ACC112 (cell line): Measurements from ENCODE around the gene KRT6B.
"Not testable (repeated sequence)": the region's sequence is repeated elsewhere in the genome, so short reads cannot be mapped to it uniquely, and the experiment has no call there.

Experiments used
- H2AFZ ChIP-seq: fragments of 200-600 bp; sonication (generic); one replicate; pipeline ENCODE4 v1.6.0; 2017; ENCODE audit warnings: antibody characterized with exemption, low read length; ENCODE audit not compliant: unreplicated experiment
- H3K27ac ChIP-seq: fragments of 200-600 bp; sonication (generic); 2 replicates; pipeline ENCODE4 v1.5.1; 2014; ENCODE audit warnings: low read depth, mild to moderate bottlenecking, antibody characterized with exemption, low read length, moderate library complexity
- H3K27me3 ChIP-seq: fragments of 200-600 bp; sonication (generic); 2 replicates; pipeline ENCODE4 v1.6.1; 2014; ENCODE audit warnings: mild to moderate bottlenecking, antibody characterized with exemption, low read length, moderate library complexity, mixed read lengths; ENCODE audit not compliant: insufficient read depth
- H3K36me3 ChIP-seq: fragments of 200-600 bp; sonication (generic); 2 replicates; pipeline ENCODE4 v1.6.1; 2016; ENCODE audit warnings: mild to moderate bottlenecking, antibody characterized with exemption, low read length, moderate library complexity, mixed read lengths; ENCODE audit not compliant: insufficient read depth
- H3K4me1 ChIP-seq: fragments of 200-600 bp; sonication (generic); one replicate; pipeline ENCODE4 v1.6.1; 2016; ENCODE audit warnings: low read length, mixed read lengths; ENCODE audit not compliant: insufficient read depth, unreplicated experiment, control insufficient read depth
- H3K4me3 ChIP-seq: fragments of 200-600 bp; sonication (generic); 2 replicates; pipeline ENCODE4 v1.5.1; 2014; ENCODE audit warnings: mild to moderate bottlenecking, low read depth, low read length
- H3K79me2 ChIP-seq: fragments of 200-600 bp; sonication (generic); one replicate; pipeline ENCODE4 v1.6.0; 2016; ENCODE audit warnings: low read length; ENCODE audit not compliant: control insufficient read depth, unreplicated experiment, insufficient read depth

The KRT6B gene

DNA sequence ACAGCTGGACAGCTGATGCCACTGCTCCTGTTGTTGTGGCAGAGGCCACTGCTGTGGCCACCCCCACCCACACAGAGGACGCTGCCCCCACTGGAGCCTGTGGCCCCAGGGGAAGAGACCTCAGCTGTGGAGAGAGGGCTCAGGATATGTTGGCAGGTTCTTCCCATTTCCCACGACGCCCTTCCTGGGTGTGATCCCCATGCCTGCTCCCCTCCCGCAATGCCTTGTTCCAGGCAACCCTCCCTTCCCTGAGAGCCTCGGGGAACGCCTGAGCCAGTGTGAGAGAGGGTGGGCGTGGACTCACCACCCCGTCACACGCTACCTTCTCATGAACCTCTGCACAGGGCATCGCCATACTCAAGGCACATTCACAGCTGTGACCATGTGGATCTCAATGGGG, 40.1 kb downstream of the KRT6B start:
- Histone ChIP-seq H3K79me2 (no peaks in the 10 kb centered on the region), H2AFZ (no peak overlapping the region), H3K36me3 (no peaks in the 10 kb centered on the region), H3K4me1 (peaks cover 15% of the 10 kb centered on the region), H3K4me3 (no peak overlapping the region), H3K27ac (no peak overlapping the region), H3K27me3 (no peaks in the 10 kb centered on the region)

DNA sequence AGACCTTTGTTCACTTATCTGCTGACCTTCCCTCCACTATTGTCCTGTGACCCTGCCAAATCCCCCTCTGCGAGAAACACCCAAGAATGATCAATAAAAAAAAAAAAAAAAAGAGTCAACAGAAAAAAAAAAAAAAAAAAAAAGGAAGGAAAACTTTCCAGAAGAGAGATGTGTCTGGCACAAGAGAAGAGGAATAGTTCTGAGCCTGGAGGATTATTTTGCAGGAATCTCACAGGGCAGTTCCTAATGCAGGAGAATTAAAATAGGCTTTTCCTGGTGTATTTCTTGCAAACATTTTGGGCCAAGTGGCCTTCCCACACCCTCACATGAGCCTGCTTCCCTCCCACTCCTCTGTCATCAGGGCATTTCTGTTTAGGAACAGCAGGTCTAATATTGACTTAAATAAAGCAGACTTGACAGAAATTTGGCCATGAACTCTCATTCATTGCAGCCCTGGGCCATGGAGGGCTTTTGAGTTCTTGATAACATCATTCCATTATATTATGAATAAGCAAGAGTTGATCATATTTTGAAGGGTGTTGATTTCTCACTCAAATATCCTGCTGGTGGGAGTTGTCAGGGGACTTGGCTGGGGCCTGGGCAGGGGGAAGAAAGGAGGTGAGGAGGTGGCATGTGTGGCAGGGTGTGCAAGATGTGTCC, 41.2 kb downstream of the KRT6B start:
- not testable (repeated sequence) for H3K27me3 ChIP-seq, H3K4me3 ChIP-seq, H2AFZ ChIP-seq

DNA sequence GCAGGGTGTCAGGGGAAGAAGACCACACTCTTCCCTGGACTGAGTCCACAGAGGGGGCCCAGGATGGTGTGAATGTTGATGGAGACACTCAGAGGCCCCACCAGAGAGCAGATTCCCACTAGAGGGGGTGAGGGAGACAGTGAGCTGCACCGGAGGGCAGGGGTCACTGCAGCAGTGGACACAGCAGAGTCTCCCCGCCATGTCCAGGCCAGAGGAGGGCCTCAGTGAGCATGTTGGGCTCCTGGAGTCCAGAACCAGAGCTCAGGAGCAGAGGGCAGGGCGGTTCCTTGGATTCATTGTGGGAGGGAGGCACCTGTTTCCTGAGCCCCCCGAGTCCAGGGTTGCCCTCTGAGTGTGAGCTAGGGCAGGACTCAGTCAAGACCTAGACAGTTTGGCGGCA, 44.0 kb downstream of the KRT6B start:
- Histone ChIP-seq H3K4me1 (no peaks in the 10 kb centered on the region), H3K27me3 (no peaks in the 10 kb centered on the region), H3K27ac (no peak overlapping the region), H3K79me2 (no peaks in the 10 kb centered on the region), H2AFZ (no peak overlapping the region), H3K4me3 (no peak overlapping the region), H3K36me3 (no peaks in the 10 kb centered on the region)

More for the DNA sequence above, 41.2 kb downstream of the KRT6B start:
- H3K27ac ChIP-seq, H3K4me1 ChIP-seq, H3K36me3 ChIP-seq, H3K79me2 ChIP-seq: not testable (repeated sequence)

DNA sequence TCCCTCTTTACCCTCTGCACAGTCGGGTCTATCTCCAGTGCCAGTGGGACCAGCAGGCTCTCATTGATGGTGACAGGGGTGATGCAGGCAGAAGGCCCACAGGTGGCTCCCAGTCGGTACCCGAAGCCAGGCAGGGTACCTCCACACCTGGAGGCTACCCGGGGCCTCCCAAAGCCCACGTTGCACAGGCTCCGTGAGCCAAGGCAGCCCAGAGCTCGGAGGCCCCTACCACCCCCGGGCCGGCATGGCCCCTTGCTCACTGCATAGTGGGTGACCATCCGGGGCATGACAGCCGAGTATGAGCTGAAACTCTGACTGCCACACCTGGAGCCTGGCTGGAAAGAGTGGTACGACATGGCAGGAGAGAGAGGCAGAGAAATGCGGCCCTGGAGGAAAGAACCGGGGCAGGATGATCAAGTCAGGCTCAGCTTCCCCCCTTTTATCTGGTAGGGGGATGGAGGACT, 46.0 kb downstream of the KRT6B start, which contains the start of gene KRT82:
TSS of gene KRT82 (minus strand) at position 414 of the 464 bp plus-strand sequence. CDS start at position 356, 58 bp downstream.
- H3K27me3 ChIP-seq = no peaks in the 10 kb centered on the region
- H3K27ac ChIP-seq = no peak within 1 kb of the TSS
- no peaks in the 10 kb centered on the region for H3K79me2 ChIP-seq
- no peak within 1 kb of the TSS for H2AFZ ChIP-seq
- no peaks in the 10 kb centered on the region for H3K36me3 ChIP-seq
- H3K4me1 ChIP-seq = no peaks in the 10 kb centered on the region
- no peak within 1 kb of the TSS for H3K4me3 ChIP-seq

DNA sequence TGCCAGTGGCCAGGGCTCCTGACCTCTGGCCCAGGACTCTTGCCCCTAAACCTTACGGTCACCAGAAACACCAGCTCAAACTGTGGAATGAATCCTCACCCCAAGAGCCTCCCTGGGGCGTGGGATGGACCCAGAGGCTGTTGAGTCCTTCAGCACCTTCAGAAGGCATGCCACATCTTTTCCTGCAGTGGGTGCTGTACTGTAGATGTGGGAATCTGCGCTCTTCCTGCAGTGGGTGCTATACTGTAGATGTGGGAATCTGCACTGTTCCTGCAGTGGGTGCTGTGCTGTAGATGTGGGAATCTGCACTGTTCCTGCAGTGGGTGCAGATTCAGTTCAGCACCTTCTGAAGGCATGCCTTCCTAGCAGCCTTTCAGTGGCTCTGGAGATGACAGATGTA, 47.0 kb downstream of the KRT6B start:
- Histone ChIP-seq H3K4me3 (no peak overlapping the region), H3K27me3 (no peaks in the 10 kb centered on the region), H3K27ac (no peak overlapping the region), H3K4me1 (no peaks in the 10 kb centered on the region), H3K36me3 (no peaks in the 10 kb centered on the region), H2AFZ (no peak overlapping the region), H3K79me2 (no peaks in the 10 kb centered on the region)

DNA sequence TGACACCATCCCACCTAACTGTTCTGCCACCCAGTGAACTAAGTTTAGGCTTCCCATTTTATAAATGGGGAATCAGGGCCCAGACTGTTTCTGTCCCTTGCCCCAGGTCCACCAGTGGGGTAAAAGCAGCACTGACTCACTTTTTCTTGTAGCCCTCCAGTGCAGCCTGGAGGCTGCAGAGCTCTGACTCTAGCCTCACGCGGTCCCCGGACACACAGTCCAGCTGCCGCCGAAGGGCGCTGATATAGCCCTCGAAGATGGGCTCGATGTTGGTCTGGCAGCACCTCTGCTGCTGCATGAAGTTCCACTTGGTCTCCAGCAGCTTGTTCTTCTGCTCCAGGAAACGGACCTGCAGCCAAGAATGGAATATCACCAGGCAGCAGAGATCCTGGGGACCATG, 48.4 kb downstream of the KRT6B start:
- Histone ChIP-seq H2AFZ (no peak overlapping the region), H3K27me3 (no peaks in the 10 kb centered on the region), H3K4me1 (no peaks in the 10 kb centered on the region), H3K4me3 (no peak overlapping the region), H3K36me3 (no peaks in the 10 kb centered on the region), H3K79me2 (no peaks in the 10 kb centered on the region), H3K27ac (no peak overlapping the region)

DNA sequence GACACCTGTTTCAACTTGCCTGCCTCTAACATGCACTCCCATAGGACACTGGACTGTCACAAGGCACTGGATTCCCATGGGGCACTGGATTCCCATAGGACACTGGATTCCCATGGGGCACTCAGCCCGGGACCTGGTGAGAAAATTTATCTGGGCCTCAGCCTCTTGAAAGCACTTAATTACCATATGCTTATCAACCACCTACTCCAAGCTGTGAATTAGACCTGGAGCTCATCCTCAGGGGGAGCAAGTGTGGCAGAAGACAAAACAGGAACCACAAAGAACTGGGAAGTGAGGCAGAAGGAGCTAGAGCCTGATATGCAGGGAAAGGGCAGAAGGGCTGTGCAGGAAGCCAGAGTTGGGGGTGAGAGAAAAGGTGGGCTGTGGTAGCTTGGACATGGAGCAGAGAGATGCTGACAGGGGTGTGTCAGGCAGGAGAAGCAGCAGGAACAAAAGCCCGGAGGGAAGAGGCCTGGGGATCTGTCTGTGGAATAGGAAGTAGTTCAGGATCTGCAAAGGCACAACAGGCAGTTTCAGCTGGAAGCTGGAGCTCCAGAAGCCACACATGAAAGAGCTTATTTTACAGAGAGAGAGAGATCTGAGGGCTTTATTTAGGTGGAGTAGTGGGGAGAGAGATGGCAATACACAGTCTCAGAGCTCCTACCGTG, 48.9 kb downstream of the KRT6B start:
- Histone ChIP-seq H3K4me3 (no peak overlapping the region), H2AFZ (no peak overlapping the region), H3K27ac (no peak overlapping the region), H3K36me3 (no peaks in the 10 kb centered on the region), H3K4me1 (no peaks in the 10 kb centered on the region), H3K27me3 (no peaks in the 10 kb centered on the region), H3K79me2 (no peaks in the 10 kb centered on the region)

DNA sequence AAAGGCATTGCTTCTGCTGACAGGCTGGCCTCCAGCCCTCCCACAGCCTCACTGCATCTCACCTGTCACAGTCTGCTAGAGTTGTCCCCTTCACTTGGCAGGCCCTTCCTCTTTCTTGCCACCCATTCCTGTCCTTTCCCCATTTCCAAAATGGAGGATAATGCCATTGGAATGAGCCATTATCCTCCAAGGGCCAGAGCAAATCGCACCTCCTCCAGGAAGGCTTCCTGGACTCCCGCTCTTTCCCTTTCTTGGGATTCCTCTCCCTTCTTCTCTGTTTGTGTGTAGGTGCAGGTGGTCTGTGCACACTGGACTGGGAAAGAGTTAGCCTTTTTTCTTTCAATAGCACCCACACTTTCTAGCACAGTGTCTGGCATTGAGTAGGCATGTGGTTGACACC, 49.6 kb downstream of the KRT6B start:
- Histone ChIP-seq H2AFZ (no peak overlapping the region), H3K27me3 (no peaks in the 10 kb centered on the region), H3K79me2 (no peaks in the 10 kb centered on the region), H3K4me3 (no peak overlapping the region), H3K4me1 (no peaks in the 10 kb centered on the region), H3K36me3 (no peaks in the 10 kb centered on the region), H3K27ac (no peak overlapping the region)

DNA sequence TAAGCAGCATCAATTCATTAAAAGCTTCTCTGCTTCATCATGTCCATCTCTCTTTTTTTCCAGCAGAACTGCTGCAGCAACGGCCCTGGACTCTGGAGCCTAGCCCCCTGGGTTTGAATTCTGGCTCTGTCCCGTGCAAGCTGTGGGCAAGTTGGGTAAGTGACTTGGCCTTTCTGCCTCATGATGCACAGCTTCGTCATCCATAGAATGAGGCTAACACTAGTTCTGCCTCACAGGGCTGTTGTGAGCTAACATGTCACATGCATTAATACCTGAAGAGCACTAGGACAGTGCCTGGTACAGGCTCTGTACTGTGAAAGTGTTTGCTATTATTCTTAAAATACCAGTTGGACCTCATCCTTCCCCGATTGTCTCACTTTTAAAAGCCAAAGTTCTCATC, 50.0 kb downstream of the KRT6B start:
- H3K79me2 ChIP-seq = no peaks in the 10 kb centered on the region
- H3K27me3 ChIP-seq = no peaks in the 10 kb centered on the region

DNA sequence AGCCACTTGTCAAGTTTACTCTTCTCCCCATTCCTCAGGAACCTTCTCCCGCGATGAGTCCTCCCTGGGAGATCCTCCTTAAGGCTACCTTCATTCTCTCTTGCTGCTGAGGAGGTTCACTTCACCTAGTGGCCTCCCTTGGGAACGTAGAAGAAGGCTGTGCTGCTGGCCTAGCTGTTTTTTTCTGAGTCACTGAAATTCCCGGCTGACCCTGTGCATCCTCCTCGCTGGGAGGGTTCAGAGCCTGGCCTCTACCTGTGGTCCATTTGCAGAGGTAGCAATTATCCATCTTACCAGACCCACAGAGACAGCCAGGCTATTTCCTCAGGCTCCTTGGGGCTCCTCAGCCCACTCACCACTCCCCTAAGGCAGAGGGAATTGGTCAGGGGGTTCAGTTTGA, 50.4 kb downstream of the KRT6B start:
- no peaks in the 10 kb centered on the region for H3K36me3 ChIP-seq
- no peak overlapping the region for H2AFZ ChIP-seq
- no peaks in the 10 kb centered on the region for H3K79me2 ChIP-seq
- no peak overlapping the region for H3K27ac ChIP-seq
- no peaks in the 10 kb centered on the region for H3K27me3 ChIP-seq
- no peak overlapping the region for H3K4me3 ChIP-seq
- peaks cover 3% of the 10 kb centered on the region for H3K4me1 ChIP-seq

More for the DNA sequence above, 50.0 kb downstream of the KRT6B start:
- Histone ChIP-seq H3K4me1 (no peaks in the 10 kb centered on the region), H3K27ac (no peak overlapping the region), H3K4me3 (no peak overlapping the region), H2AFZ (no peak overlapping the region), H3K36me3 (no peaks in the 10 kb centered on the region)

DNA sequence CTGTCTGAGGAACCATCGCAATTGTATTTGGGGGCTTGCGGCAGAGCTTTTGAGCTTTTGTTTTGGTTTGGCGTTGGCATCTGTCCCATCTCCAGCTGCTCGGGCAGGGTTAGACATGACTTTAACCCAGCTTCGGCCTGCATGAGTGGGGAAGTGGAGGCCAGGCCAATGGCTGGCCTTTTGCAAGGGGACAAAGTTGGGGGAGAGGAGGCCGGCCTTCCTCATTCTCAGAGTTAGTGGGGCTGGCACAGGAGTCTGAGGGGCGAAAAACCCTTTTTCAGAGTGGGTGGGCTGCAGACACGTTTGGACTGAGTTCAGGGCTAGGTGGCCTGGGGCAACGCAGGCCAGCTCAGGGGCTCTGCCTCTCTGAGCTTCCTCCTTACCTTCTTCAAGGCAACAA, 51.0 kb downstream of the KRT6B start:
- Histone ChIP-seq H3K4me3 (no peak overlapping the region), H3K27ac (no peak overlapping the region), H3K79me2 (no peaks in the 10 kb centered on the region), H3K27me3 (no peaks in the 10 kb centered on the region), H3K36me3 (no peaks in the 10 kb centered on the region), H3K4me1 (peaks cover 9% of the 10 kb centered on the region), H2AFZ (no peak overlapping the region)
